Mesenteric fat pad (tissue), 1 donor: Measurements from ENCODE around the gene USP17L20. TPM values are rescaled to one million over a fixed set of nuclear protein-coding genes. Genes with fewer than 3 reads are reported as not detected.
A peak's percentile ranks its signal among the peaks of the same experiment; 100 is the strongest.
"Not testable (repeated sequence)": the region's sequence is repeated elsewhere in the genome, so short reads cannot be mapped to it uniquely, and the experiment has no call there.

Experiments
- DNase-seq: peaks from one replicate; pipeline ENCODE4 v3.0.0-alpha.2; 2020; ENCODE audit warnings: low spot score
- long read RNA-seq: library from polyadenylated mRNA; unstranded; transcript quantifications from one replicate; pipeline ENCODE4 v2.0.0, GENCODE V29; 2020
- total RNA-seq: library from RNA; stranded (reverse); fragmentation: NEBNext Ultra II Directional; extraction: Animal tissue kit (Norgen Biotek cat#: 25700); gene quantifications from one replicate; pipeline ENCODE4 v1.2.1, GENCODE V29; 2021
- donor health status: DM: yes; HTN: yes; CAD: no.

Gene USP17L20, protein sequence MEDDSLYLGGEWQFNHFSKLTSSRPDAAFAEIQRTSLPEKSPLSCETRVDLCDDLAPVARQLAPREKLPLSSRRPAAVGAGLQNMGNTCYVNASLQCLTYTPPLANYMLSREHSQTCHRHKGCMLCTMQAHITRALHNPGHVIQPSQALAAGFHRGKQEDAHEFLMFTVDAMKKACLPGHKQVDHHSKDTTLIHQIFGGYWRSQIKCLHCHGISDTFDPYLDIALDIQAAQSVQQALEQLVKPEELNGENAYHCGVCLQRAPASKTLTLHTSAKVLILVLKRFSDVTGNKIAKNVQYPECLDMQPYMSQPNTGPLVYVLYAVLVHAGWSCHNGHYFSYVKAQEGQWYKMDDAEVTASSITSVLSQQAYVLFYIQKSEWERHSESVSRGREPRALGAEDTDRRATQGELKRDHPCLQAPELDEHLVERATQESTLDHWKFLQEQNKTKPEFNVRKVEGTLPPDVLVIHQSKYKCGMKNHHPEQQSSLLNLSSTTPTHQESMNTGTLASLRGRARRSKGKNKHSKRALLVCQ
- not detected for total RNA-seq
- long read RNA-seq = 0 reads

DNA sequence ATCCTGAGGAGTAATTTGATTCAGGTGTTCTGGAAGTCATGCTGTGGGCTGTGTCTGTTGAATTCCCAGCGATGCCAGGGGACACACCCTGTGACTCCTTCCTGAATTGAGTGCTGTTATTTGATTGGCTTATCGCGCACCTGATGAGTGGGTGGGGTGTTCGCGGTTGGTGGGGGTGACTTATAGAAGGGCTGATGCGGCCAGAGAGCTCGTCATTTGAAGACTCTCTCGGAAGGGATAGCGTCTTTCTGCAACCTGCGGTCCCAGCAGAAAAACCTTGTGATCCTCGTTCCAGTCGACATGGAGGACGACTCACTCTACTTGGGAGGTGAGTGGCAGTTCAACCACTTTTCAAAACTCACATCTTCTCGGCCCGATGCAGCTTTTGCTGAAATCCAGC, at the start of gene USP17L20:
TSS of gene USP17L20 (plus strand) at position 301 of the 400 bp plus-strand sequence. CDS start at position 301, 0 bp downstream.
- DNase-seq = not testable (repeated sequence)

DNA sequence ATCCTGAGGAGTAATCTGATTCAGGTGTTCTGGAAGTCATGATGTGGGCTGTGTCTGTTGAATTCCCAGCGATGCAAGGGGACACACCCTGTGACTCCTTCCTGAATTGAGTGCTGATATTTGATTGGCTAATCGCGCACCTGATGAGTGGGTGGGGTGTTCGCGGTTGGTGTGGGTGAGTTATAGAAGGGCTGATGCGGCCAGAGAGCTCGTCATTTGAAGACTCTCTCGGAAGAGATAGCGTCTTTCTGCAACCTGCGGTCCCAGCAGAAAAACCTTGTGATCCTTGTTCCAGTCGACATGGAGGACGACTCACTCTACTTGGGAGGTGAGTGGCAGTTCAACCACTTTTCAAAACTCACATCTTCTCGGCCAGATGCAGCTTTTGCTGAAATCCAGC, 47.6 kb upstream of the USP17L20 start, which contains the start of gene USP17L10:
TSS of gene USP17L10 (plus strand) at position 301 of the 400 bp plus-strand sequence. CDS start at position 301, 0 bp downstream.
- DNase-seq = not testable (repeated sequence)

DNA sequence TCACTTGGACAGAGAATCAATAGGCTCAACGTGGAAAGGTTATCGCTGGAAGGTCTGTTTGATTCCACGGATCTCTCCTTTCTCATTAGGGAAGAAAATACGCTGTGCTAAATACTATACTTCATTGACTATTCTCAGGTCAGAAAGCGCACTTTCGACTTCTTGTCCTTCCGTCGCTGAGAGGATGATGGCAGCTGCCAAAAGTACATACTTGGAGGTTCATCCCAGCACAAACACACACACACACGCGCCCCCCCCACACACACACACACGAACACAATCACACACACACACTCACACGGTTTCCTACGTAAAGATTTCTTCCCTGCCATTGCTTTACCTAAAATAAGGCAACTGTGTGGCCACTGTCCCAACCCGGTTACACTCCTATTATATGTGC, 43.2 kb upstream of the USP17L20 start:
- DNase-seq = peak; percentile 81

DNA sequence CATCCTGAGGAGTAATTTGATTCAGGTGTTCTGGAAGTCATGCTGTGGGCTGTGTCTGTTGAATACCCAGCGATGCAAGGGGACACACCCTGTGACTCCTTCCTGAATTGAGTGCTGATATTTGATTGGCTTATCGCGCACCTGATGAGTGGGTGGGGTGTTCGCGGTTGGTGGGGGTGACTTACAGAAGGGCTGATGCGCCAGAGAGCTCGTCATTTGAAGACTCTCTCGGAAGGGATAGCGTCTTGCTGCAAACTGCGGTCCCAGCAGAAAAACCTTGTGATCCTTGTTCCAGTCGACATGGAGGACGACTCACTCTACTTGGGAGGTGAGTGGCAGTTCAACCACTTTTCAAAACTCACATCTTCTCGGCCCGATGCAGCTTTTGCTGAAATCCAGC, 42.8 kb upstream of the USP17L20 start, which contains the start of gene USP17L11:
TSS of gene USP17L11 (plus strand) at position 301 of the 400 bp plus-strand sequence. CDS start at position 301, 0 bp downstream.
- DNase-seq = not testable (repeated sequence)

DNA sequence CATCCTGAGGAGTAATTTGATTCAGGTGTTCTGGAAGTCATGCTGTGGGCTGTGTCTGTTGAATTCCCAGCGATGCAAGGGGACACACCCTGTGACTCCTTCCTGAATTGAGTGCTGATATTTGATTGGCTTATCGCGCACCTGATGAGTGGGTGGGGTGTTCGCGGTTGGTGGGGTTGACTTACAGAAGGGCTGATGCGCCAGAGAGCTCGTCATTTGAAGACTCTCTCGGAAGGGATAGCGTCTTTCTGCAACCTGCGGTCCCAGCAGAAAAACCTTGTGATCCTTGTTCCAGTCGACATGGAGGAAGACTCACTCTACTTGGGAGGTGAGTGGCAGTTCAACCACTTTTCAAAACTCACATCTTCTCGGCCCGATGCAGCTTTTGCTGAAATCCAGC, 38.1 kb upstream of the USP17L20 start, which contains the start of gene USP17L12:
TSS of gene USP17L12 (plus strand) at position 301 of the 400 bp plus-strand sequence. CDS start at position 301, 0 bp downstream.
- not testable (repeated sequence) for DNase-seq

DNA sequence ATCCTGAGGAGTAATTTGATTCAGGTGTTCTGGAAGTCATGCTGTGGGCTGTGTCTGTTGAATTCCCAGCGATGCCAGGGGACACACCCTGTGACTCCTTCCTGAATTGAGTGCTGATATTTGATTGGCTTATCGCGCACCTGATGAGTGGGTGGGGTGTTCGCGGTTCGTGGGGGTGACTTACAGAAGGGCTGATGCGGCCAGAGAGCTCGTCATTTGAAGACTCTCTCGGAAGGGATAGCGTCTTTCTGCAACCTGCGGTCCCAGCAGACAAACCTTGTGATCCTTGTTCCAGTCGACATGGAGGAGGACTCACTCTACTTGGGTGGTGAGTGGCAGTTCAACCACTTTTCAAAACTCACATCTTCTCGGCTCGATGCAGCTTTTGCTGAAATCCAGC, 33.3 kb upstream of the USP17L20 start, which contains the start of gene USP17L13:
TSS of gene USP17L13 (plus strand) at position 301 of the 400 bp plus-strand sequence. CDS start at position 301, 0 bp downstream.
- not testable (repeated sequence) for DNase-seq

DNA sequence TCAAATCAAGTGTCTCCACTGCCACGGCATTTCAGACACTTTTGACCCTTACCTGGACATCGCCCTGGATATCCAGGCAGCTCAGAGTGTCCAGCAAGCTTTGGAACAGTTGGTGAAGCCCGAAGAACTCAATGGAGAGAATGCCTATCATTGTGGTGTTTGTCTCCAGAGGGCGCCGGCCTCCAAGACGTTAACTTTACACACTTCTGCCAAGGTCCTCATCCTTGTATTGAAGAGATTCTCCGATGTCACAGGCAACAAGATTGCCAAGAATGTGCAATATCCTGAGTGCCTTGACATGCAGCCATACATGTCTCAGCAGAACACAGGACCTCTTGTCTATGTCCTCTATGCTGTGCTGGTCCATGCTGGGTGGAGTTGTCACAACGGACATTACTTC, 27.7 kb upstream of the USP17L20 start:
- DNase-seq = not testable (repeated sequence)

DNA sequence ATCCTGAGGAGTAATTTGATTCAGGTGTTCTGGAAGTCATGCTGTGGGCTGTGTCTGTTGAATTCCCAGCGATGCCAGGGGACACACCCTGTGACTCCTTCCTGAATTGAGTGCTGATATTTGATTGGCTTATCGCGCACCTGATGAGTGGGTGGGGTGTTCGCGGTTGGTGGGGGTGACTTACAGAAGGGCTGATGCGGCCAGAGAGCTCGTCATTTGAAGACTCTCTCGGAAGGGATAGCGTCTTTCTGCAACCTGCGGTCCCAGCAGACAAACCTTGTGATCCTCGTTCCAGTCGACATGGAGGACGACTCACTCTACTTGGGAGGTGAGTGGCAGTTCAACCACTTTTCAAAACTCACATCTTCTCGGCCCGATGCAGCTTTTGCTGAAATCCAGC, 23.8 kb upstream of the USP17L20 start, which contains the start of gene USP17L15:
TSS of gene USP17L15 (plus strand) at position 301 of the 400 bp plus-strand sequence. CDS start at position 301, 0 bp downstream.
- DNase-seq = not testable (repeated sequence)

DNA sequence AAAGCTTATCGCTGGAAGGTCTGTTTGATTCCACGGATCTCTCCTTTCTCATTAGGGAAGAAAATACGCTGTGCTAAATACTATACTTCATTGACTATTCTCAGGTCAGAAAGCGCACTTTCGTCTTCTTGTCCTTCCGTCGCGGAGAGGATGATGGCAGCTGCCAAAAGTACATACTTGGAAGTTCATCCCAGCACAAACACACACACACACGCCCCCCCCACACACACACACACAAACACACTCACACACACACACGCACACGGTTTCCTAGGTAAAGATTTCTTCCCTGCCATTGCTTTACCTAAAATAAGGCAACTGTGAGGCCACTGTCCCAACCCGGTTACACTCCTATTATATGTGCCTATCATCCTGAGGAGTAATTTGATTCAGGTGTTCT, 19.5 kb upstream of the USP17L20 start:
- DNase-seq = peak; percentile 64

DNA sequence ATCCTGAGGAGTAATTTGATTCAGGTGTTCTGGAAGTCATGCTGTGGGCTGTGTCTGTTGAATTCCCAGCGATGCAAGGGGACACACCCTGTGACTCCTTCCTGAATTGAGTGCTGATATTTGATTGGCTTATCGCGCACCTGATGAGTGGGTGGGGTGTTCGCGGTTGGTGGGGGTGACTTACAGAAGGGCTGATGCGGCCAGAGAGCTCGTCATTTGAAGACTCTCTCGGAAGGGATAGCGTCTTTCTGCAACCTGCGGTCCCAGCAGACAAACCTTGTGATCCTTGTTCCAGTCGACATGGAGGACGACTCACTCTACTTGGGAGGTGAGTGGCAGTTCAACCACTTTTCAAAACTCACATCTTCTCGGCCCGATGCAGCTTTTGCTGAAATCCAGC, 14.3 kb upstream of the USP17L20 start, which contains the start of gene USP17L17:
TSS of gene USP17L17 (plus strand) at position 301 of the 400 bp plus-strand sequence. CDS start at position 301, 0 bp downstream.
- DNase-seq = not testable (repeated sequence)

DNA sequence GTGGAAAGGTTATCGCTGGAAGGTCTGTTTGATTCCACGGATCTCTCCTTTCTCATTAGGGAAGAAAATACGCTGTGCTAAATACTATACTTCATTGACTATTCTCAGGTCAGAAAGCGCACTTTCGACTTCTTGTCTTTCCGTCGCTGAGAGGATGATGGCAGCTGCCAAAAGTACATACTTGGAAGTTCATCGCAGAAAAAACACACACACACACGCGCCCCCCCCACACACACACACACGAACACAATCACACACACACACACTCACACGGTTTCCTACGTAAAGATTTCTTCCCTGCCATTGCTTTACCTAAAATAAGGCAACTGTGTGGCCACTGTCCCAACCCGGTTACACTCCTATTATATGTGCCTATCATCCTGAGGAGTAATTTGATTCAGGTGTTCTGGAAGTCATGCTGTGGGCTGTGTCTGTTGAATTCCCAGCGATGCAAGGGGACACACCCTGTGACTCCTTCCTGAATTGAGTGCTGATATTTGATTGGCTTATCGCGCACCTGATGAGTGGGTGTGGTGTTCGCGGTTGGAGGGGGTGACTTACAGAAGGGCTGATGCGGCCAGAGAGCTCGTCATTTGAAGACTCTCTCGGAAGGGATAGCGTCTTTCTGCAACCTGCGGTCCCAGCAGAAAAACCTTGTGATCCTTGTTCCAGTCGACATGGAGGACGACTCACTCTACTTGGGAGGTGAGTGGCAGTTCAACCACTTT, 9.8 kb upstream of the USP17L20 start, which contains the start of gene USP17L18:
TSS of gene USP17L18 (plus strand) at position 678 of the 728 bp plus-strand sequence. CDS start at position 678, 0 bp downstream.
- DNase-seq = peak; percentile 80

DNA sequence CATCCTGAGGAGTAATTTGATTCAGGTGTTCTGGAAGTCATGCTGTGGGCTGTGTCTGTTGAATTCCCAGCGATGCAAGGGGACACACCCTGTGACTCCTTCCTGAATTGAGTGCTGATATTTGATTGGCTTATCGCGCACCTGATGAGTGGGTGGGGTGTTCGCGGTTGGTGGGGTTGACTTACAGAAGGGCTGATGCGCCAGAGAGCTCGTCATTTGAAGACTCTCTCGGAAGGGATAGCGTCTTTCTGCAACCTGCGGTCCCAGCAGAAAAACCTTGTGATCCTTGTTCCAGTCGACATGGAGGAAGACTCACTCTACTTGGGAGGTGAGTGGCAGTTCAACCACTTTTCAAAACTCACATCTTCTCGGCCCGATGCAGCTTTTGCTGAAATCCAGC, 4.8 kb upstream of the USP17L20 start, which contains the start of gene USP17L19:
TSS of gene USP17L19 (plus strand) at position 301 of the 400 bp plus-strand sequence. CDS start at position 301, 0 bp downstream.
- not testable (repeated sequence) for DNase-seq

DNA sequence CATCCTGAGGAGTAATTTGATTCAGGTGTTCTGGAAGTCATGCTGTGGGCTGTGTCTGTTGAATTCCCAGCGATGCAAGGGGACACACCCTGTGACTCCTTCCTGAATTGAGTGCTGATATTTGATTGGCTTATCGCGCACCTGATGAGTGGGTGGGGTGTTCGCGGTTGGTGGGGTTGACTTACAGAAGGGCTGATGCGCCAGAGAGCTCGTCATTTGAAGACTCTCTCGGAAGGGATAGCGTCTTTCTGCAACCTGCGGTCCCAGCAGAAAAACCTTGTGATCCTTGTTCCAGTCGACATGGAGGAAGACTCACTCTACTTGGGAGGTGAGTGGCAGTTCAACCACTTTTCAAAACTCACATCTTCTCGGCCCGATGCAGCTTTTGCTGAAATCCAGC, 4.6 kb downstream of the USP17L20 start, which contains the start of gene USP17L21:
TSS of gene USP17L21 (plus strand) at position 301 of the 400 bp plus-strand sequence. CDS start at position 301, 0 bp downstream.
- DNase-seq = not testable (repeated sequence)

DNA sequence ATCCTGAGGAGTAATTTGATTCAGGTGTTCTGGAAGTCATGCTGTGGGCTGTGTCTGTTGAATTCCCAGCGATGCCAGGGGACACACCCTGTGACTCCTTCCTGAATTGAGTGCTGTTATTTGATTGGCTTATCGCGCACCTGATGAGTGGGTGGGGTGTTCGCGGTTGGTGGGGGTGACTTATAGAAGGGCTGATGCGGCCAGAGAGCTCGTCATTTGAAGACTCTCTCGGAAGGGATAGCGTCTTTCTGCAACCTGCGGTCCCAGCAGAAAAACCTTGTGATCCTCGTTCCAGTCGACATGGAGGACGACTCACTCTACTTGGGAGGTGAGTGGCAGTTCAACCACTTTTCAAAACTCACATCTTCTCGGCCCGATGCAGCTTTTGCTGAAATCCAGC, 9.4 kb downstream of the USP17L20 start, which contains the start of gene USP17L22:
TSS of gene USP17L22 (plus strand) at position 301 of the 400 bp plus-strand sequence. CDS start at position 301, 0 bp downstream.
- DNase-seq = not testable (repeated sequence)

DNA sequence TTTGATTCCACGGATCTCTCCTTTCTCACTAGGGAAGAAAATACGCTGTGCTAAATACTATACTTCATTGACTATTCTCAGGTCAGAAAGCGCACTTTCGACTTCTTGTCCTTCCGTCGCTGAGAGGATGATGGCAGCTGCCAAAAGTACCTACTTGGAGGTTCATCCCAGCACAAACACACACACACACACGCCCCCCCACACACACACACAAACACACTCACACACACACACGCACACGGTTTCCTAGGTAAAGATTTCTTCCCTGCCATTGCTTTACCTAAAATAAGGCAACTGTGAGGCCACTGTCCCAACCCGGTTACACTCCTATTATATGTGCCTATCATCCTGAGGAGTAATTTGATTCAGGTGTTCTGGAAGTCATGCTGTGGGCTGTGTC, 13.8 kb downstream of the USP17L20 start:
- peak; percentile 96 for DNase-seq

Other genes starting within 250 kb of the USP17L20 start
- not detected for gene FAM90A26, start 87.7 kb upstream of the USP17L20 start, total RNA-seq
- gene USP17L10, start 47.5 kb upstream of the USP17L20 start, total RNA-seq = not detected
- not detected for gene USP17L11, start 42.7 kb upstream of the USP17L20 start, total RNA-seq
- not detected for gene USP17L12, start 38.0 kb upstream of the USP17L20 start, total RNA-seq
- gene USP17L13, start 33.2 kb upstream of the USP17L20 start, total RNA-seq = not detected
- not detected for gene USP17L15, start 23.7 kb upstream of the USP17L20 start, total RNA-seq
- not detected for gene USP17L17, start 14.2 kb upstream of the USP17L20 start, total RNA-seq
- gene USP17L18, start 9.5 kb upstream of the USP17L20 start, total RNA-seq = not detected
- gene USP17L19, start 4.7 kb upstream of the USP17L20 start, total RNA-seq = not detected
- gene USP17L21, start 4.7 kb downstream of the USP17L20 start, total RNA-seq = not detected
- not detected for gene USP17L22, start 9.5 kb downstream of the USP17L20 start, total RNA-seq
- gene USP17L24, start 67.0 kb downstream of the USP17L20 start, total RNA-seq = not detected
- not detected for gene USP17L25, start 71.8 kb downstream of the USP17L20 start, total RNA-seq
- not detected for gene USP17L26, start 76.5 kb downstream of the USP17L20 start, total RNA-seq
- gene USP17L5, start 81.3 kb downstream of the USP17L20 start, total RNA-seq = not detected
- gene USP17L27, start 86.0 kb downstream of the USP17L20 start, total RNA-seq = not detected
- gene USP17L28, start 90.8 kb downstream of the USP17L20 start, total RNA-seq = not detected
- gene USP17L29, start 95.5 kb downstream of the USP17L20 start, total RNA-seq = not detected
- not detected for gene USP17L30, start 105.0 kb downstream of the USP17L20 start, total RNA-seq
- gene DEFB131A, start 186.3 kb downstream of the USP17L20 start, total RNA-seq = not detected